GM10847 (cell line): ENCODE data around the gene TAGAP.

Experiments used
- POLR2A ChIP-seq: IDR thresholded peaks from 2 replicates; pipeline ENCODE4 v1.6.1; 2011; ENCODE audit not compliant: insufficient read length; ENCODE audit errors: extremely low read depth

TAGAP gene

GRCh38 chr6:159080217-159080976, 35.6 kb upstream of the TAGAP start:
- TF ChIP-seq POLR2A: no peak

DNA sequence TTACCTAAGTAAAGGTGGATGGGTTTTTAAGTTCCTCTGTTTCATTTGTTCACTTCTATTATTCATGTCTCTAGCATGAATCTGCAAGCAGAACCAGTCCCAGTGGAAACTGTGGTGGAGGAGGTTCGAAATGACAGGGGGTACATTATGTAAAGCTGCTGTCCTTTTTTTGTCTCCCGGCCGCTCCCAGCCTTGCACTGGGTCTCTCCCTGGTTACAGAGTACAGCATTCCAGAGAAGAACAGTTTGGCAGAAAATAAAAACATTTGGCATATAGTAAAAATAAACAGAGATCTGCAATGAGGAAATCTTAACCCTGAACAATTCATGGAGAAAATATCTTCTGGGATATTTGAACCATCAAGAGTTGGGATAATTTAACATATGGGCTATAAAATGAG, 34.6 kb upstream of the TAGAP start:
- TF ChIP-seq POLR2A: no peak

GRCh38 chr6:159077123-159077522, 32.3 kb upstream of the TAGAP start:
- TF ChIP-seq POLR2A: no peak

- TF ChIP-seq POLR2A: no peak
Measured at GRCh38 chr6:159075506-159076228, 30.9 kb upstream of the TAGAP start.

DNA sequence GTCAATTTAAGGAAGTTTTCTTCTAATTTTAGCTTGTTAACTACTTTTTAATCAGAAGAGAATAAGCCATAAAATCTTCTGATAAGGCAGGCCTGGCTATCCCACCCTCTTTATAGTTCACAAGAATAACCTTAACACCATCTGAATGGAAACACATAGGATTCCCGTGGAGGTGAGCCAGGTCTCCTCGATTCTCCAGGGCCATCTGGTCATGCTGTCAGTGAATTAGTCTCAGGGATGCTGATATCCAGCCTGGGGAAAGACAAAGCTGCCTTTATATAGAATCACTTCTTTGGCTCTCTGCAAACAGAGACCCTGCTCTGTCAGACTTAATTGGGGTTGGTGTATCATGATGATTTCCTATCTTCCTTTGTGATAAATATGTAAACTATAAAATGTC, 30.1 kb upstream of the TAGAP start:
- TF ChIP-seq POLR2A: no peak

DNA sequence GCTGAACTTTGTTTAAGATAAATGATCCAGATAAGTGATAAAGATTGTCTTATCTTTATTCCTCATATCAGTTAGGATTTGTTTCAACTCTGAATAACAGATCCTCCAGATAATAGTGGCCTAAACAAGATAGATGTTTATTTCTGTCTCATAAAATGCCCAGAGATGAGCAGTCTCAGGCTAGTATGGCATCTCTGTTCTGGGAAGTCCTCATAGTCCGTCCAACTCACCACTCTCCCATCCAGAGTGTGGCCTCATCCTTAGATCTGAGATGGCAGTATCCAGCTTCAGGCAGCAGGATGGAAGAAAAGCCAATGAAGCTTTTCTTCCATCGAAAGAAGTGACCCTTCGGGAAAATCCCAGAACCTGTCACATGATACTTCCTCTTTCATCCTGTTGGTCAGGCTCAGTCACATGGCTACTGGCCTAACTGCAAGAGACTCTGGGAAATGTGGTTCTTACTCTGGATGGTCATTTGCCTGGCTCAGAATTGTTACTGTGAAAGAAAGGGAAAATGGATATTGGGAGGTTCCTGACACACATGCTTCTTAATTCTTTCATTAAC, 29.4 kb upstream of the TAGAP start:
- TF ChIP-seq POLR2A: no peak

- no peak for TF ChIP-seq POLR2A
Measured at GRCh38 chr6:159071843-159072769, 27.3 kb upstream of the TAGAP start.

DNA sequence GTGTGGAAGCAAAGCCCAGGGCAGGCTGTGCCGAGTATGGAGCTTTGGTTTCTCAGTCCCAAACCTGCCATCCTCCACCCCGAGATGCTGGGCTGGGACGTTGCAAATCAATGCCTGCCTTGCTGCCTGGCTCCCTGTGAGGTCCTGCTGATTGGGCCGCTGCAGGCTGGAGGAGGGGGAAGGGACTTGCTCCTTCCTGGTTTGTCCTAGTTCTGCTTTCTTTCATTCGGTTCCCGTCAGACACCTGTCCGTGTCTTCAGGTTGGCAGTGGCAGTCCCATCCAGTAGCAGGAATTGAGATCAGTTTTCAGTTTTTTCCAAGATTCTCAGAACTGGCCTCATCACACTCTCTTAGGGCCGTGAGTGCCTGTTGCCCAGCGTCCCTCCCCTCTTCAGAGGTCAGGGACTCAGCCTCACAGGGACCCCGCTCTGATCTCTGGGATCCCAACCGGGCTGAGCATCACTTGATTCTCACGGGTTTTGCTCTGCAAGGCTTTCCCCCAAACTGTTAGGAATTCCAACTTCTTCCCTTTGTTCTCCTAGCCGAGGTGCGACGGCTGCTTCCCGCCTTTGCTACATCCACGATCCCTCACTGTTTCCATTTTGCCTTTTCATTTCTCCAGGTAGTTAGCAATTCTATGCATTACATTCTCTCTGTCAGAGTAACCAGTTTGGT, 24.2 kb upstream of the TAGAP start:
- no peak for TF ChIP-seq POLR2A

GRCh38 chr6:159067334-159067733, 22.5 kb upstream of the TAGAP start:
- no peak for TF ChIP-seq POLR2A

GRCh38 chr6:159066483-159066882, 21.7 kb upstream of the TAGAP start:
- TF ChIP-seq POLR2A: no peak

DNA sequence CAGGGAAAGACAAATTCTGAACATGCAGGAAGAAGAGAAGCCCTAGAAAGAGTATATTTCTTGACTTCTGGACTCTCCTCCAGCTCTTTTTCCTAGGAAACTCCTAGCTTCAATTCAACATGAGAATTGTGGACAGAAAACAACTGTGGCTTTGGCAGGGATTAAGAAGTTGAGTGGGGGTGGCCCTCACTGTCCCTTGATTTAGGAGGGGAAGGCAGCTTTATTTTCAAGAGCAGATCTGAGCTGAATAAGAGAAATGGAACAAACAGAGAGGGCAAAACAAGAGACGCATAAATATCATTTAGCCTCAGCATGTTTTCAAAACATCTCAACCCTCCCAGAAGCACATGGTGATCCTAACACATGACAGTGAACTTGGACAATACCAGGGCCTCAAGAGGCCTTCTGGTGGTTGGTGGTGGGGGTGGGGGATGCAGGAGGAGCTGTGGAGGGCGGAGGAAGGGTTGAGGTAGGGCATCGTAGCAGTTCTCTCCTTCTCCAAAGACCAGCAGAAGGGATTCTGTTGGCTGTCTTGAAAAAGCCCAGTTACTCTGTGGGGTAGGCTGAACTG, 21.1 kb upstream of the TAGAP start:
- no peak for TF ChIP-seq POLR2A

GRCh38 chr6:159065091-159065490, 20.3 kb upstream of the TAGAP start:
- TF ChIP-seq POLR2A: no peak

DNA sequence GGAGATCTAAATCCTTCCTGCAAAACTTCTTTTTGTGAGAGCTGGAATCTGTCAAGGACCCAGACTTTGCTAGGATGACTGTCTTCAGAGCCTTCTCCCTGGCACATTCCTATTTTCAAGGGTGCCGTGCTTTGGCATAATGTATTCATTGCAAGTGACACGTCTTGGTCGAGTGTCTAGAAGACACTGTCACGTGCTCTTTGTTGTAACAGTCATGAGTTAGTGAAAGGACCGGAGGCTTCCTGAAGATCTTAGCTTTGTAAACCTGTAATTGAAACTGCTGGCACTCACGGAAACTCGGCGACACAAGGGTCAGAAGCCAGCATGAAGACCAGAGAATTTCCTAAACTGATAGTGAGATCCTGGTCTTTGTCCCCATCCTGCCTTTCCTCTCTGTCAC, 19.7 kb upstream of the TAGAP start:
- TF ChIP-seq POLR2A: no peak

DNA sequence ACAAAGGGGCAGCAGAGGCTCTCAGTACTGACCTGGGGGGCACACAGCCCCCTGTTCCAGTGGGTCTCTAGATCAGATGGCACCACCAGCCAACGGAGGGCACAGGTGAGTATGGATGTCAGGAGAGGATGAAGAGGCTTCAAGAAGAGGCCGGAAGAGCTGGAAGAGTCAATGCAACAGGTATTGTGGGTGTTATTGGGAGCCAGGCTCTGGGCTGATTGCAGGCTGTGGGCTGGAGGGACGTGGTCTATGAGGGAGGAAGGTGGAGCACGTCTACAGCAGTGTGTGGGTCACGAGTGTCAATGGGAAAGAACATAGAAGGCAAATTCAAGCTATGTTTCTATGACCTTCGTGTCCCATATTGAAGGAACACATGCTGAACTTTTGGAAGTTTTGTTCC, 18.8 kb upstream of the TAGAP start:
- no peak for TF ChIP-seq POLR2A
